GM21825 (cell line): Measurements from ENCODE around the gene FAM120B.
"Not testable (repeated sequence)": the region's sequence is repeated elsewhere in the genome, so short reads cannot be mapped to it uniquely, and the experiment has no call there.

Experiments
- ATAC-seq: cut with Tn5 transposase; IDR thresholded peaks from one replicate; pipeline ENCODE4 v1.9.1; 2021; ENCODE audit warnings: mild to moderate bottlenecking, moderate library complexity; ENCODE audit not compliant: unreplicated experiment

FAM120B gene, protein sequence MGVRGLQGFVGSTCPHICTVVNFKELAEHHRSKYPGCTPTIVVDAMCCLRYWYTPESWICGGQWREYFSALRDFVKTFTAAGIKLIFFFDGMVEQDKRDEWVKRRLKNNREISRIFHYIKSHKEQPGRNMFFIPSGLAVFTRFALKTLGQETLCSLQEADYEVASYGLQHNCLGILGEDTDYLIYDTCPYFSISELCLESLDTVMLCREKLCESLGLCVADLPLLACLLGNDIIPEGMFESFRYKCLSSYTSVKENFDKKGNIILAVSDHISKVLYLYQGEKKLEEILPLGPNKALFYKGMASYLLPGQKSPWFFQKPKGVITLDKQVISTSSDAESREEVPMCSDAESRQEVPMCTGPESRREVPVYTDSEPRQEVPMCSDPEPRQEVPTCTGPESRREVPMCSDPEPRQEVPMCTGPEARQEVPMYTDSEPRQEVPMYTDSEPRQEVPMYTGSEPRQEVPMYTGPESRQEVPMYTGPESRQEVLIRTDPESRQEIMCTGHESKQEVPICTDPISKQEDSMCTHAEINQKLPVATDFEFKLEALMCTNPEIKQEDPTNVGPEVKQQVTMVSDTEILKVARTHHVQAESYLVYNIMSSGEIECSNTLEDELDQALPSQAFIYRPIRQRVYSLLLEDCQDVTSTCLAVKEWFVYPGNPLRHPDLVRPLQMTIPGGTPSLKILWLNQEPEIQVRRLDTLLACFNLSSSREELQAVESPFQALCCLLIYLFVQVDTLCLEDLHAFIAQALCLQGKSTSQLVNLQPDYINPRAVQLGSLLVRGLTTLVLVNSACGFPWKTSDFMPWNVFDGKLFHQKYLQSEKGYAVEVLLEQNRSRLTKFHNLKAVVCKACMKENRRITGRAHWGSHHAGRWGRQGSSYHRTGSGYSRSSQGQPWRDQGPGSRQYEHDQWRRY

DNA sequence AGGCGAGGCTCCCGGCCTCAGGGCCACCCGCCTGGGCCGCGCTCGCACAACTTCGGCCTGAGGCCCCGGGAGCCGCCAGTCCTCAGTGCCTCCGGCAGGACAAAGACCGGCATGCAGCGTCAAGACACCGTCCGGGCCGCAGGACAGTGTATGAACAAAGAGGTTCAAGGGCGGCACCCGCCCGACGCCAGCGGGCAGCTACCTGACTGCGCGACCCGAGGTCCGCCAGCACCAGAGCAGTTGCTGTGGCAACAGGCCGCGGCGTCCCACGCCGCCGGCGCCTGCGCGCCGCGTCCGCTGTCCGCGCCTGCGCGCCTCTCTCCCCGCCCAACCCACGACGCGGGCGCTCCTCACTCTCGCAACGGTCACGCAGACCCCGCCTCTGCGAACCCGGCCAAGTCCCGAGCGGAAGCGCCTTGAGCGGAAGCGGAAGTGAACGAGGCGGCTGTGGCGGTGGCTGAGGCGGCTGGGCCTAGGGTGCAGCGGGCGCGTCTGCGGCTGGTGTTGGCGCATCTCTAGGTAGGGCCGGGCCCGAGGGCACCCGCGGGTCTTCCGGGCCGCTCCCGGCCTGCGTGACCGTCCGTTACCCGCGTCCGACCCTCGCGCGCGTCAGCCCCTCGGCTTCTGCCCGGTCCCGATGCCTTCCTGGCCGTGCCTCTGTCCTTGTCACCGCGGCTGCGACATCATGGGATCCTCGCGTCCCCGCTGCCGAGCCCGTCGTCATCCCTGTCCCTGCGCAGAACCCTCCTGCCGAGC is at the start of gene FAM120B:
Gene FAM120B, plus strand, starts transcription at position 435 of the 756 bp plus-strand sequence. CDS start 10,633 bp downstream, outside the sequence.
- peak; percentile 97 for ATAC-seq

GRCh38 chr6:170257376-170257775 is 49.2 kb upstream of the FAM120B start:
- ATAC-seq, result no peak

GRCh38 chr6:170258407-170258806 is 48.2 kb upstream of the FAM120B start:
- ATAC-seq, result no peak

DNA sequence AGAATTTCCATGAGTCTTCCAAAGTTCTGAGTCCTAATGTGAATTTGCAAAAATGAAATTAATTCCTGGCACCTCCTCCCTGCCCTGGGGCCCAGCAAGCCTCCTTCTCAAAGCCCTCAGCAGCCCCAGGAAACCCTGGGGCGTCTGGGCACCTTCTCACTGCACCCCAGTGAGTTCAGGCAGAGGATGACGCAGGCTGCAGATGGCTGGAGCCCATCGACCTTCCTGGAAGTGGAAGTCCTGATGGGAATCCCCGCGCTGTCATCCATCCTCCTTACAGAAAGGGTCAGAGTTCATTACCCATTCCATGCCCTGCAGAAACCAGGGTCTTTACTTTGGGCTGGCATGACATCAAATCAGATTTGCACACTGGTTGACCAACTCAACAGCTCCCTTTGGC is 47.3 kb upstream of the FAM120B start:
- no peak for ATAC-seq

GRCh38 chr6:170260686-170261085 is 45.9 kb upstream of the FAM120B start:
- ATAC-seq, result no peak

DNA sequence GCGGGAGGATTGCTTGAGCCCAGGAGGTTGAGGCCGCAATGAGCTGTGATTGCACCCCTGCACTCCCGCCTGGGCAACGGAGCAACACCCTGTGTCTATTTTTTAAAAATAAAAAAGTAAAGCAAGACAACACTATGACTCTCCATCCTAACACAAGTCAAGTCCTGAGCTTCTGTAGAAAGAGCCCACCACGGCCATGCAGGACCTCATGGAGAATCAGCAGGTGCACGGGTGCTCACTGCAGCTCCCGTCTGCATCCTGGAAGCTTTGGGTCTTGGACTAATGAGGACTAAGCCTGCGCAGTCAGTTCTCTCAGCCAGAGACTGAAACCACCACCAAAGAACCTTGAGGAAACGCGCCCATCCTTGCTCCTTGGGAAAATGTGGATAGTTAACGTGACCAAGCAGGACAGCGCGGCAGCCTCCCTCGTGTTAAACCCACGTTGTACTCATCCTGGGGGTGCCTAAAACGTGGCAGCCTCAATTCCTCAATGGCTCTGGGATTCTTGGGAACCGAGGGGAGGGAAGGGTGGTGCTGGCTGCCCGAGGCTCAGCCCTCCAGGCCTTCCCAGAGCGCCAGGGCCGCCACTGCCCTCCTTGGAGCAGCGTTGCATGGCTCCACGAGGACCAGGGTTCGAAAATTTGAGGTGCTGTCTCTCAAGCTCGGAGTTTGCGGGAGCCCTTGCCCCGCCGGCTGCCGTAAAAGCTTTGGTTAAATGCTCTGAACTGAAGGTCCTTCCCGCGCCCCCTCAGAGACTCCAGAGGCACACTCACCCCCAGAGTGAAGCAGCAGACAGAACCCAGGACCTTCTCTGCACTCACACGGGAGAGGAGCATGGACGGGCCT is 44.7 kb upstream of the FAM120B start:
- ATAC-seq, result no peak

DNA sequence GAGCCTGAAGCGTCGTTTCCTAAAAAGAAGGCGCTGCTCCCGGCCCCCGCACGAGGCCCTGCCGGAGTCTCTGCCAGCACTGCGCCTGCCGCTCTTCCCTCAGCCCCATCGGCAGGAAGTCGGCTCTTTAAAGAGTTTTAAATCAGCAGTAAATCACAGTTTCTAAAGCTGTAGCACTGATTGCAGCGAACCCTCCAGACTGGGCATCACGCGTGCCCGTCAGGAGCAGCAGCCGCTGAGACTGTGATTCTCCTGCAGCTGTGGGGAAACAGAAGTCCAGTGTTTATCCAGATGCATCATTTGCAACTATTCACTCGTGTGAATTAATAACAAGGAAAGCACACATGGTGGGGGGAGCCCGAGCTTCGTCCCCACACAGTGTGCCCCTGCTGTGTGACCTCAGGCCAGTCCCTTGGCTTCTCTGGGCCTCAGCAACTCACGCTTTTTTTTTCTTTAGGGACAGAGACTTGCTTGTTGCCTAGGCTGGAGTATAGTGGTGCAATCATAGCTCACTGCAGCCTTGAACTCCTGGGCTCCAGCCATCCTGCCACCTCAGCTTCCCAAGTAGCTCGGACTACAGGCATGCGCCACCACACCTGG is 44.0 kb upstream of the FAM120B start:
- ATAC-seq, result no peak

GRCh38 chr6:170263410-170263809 is 43.1 kb upstream of the FAM120B start:
- ATAC-seq, result no peak

DNA sequence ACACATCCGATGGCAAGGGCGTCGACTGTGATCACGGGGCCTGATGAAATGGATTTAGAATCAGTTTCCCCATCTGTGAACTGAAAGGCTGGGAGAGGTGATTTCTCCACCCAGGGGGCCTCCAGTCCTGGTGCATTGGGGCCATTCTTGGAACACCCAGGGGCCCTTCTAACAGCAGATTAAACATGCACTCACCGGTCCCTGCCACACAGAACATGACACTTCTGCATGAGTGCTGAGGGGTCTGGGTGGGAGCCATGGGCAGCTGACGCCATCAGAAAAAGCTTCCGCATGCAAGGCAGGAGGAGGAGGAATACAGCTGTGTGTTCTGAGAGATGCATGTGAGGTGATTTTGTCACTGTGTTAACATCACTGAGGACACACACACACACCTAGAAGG is 42.5 kb upstream of the FAM120B start:
- ATAC-seq, result no peak

DNA sequence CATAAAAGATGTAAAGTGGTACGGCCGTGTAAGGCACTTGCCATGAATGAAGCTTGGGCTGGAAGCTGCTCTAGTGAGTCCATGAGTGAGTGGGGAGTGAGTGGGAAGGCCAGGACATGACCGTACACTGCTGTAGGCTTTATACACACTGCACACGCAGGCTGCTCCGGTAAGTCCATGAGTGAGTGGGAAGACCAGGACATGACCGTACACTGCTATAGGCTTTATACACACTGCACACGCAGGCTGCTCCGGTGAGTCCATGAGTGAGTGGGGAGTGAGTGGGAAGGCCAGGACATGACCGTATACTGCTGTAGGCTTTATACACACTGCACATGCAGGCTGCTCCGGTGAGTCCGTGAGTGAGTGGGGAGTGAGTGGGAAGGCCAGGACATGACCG is 41.9 kb upstream of the FAM120B start:
- ATAC-seq, result not testable (repeated sequence)

DNA sequence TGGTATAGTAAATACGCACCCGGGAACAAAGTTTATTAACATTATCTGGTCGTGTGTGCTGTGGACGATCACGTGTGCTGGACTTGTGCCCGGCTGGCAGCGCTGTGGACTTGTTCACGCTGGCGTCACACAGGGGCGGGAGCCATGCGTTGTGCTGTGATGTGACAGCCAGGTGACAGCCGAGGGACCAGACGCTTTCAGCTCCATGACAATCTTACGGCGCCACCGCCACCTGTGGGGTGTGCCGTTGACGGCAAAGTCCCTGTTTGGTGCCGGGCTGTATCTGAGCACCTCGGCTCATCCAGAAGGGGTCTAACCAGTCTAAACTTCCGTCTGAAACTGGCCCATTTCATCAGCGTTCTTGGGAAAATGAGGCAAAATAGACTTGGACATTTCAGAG is 40.9 kb upstream of the FAM120B start:
- ATAC-seq, result no peak

DNA sequence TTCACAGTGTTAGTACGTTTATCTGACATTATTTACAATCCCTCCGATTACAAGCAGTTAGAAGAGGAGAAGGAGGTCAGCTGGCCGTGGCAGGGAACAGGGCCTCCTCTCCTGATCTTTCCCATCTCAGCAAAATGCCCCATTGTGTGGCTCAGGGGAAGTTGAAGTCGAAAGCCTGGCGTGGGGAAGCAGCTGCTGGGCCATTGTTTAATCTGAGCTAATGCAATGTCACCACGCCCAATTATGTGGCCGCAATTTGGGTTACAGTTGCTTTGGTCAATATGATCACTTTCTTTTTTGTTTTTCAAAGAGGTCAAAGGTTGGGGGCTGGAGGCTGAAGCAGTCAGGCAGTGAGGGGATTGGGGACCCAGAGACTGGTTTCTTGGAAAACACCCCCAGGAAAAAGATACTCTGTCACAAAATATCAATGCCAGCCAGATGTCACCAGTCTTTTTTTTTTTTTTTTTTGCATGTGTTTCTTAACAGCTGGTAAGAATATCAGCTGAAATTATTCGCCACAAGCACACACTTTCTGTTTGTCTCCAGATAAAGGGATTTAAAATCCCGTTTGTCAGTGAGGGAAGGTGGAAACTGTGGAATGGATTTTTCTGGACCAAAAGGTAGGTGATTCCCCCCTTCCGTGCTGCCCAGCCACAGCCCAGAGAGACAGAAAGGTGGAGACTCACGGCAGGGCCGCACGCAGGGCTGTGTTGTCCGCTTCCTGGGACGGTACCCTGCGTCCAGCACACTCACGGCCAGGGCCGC is 40.3 kb upstream of the FAM120B start:
- ATAC-seq, result no peak

GRCh38 chr6:170267688-170268087 is 38.9 kb upstream of the FAM120B start:
- no peak for ATAC-seq

DNA sequence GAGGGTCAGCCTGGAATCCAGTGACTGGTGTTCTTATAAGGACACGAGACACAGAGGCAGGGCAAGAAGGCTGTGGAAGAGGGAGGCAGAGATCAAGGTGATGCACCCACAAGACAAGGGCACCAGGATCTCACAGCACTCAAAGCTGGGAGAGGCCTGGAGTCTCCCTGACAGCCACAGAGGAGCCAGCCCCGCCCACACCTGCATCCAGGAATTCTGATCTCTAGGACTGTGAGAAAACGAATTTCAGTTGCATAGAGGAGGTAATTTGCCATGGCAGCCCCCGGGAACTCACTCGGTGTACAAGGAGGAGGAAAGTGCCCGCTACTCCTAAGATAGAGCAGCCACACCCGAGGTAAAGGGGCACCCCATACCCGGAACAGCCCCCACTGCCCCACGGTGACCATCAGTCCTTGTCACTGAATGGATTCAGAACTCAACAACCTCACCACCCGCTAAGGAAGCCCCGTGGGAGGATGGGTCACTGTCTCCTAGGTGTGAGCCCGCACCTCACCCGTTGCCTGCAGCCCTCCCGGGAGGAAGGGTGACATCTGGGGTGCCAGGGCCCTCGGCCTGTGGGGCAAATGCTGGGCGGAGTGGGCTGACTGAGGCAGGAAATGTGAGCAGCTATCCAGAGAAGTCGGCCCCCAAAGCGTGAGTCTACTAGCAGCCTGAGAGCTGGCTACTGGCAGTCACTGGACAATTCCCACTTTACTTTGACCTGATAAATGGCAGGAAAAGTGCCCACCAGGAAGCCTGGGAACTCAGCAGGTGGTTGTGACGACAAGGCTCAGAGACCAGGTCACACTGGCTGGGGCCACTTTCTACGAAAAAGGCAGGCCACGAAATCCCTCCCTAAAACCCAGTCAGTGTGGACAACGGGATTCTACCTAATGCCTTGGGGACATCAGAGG is 38.1 kb upstream of the FAM120B start:
- ATAC-seq, result no peak

- ATAC-seq, result no peak
Observed at GRCh38 chr6:170269151-170269845, 37.3 kb upstream of the FAM120B start.

GRCh38 chr6:170269846-170270541 is 36.6 kb upstream of the FAM120B start:
- no peak for ATAC-seq
